Gastrocnemius medialis (tissue), 4 donors: ENCODE measurements around the gene AKAIN1.

ENCODE experiments used
- POLR2A ChIP-seq, 2 donors: fragments of 450-650 bp; IDR thresholded peaks; one replicate each; pipeline ENCODE4 v1.6.1; 2017; ENCODE audit warnings: antibody characterized with exemption in 2 of 2, mild to moderate bottlenecking in 2 of 2, moderate library complexity in 2 of 2
- TF ChIP-seq, protein P1 (sequence below), 5 experiments: fragments of 450-650 bp in 3 of 5; fragments of 200-600 bp in 2 of 5; sonication (generic) in 2 of 5; IDR thresholded peaks in 4 of 5; conservative IDR thresholded peaks in 1 of 5; 1 replicate in 4 of 5; 2 replicates in 1 of 5; pipeline ENCODE4 v1.5.1; 2016 to 2019; ENCODE audit warnings: antibody characterized with exemption in 5 of 5, mild to moderate bottlenecking in 3 of 5, moderate library complexity in 3 of 5

DNA sequence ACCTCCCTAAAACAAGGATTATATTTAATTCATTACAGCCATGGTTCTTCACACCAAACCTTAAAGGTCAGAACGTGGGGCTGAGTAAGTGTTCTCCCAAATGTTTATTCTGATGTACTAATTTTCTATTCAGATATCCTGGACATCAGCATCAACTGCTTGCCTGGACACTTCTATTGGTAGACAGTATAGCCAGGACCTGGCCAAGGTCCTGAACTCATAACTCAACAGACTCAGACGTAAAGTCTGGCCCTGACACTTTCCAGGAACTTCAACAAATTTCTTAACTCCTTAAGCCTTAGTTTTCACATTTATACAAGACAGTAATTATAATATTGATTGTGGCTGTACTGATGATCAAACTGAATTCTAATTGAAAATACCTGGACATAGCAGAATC lies 89.1 kb downstream of the AKAIN1 start:
- TF ChIP-seq, protein P1, sequence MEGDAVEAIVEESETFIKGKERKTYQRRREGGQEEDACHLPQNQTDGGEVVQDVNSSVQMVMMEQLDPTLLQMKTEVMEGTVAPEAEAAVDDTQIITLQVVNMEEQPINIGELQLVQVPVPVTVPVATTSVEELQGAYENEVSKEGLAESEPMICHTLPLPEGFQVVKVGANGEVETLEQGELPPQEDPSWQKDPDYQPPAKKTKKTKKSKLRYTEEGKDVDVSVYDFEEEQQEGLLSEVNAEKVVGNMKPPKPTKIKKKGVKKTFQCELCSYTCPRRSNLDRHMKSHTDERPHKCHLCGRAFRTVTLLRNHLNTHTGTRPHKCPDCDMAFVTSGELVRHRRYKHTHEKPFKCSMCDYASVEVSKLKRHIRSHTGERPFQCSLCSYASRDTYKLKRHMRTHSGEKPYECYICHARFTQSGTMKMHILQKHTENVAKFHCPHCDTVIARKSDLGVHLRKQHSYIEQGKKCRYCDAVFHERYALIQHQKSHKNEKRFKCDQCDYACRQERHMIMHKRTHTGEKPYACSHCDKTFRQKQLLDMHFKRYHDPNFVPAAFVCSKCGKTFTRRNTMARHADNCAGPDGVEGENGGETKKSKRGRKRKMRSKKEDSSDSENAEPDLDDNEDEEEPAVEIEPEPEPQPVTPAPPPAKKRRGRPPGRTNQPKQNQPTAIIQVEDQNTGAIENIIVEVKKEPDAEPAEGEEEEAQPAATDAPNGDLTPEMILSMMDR (IDR thresholded peaks at IDR 0.05 in 4 of 5, conservative IDR thresholded peaks at IDR 0.05 in 1 of 5), result no peak
- TF ChIP-seq POLR2A (IDR thresholded peaks at IDR 0.05), result no peak
